ENCODE data around the gene FCAMR.

Gene FCAMR

DNA sequence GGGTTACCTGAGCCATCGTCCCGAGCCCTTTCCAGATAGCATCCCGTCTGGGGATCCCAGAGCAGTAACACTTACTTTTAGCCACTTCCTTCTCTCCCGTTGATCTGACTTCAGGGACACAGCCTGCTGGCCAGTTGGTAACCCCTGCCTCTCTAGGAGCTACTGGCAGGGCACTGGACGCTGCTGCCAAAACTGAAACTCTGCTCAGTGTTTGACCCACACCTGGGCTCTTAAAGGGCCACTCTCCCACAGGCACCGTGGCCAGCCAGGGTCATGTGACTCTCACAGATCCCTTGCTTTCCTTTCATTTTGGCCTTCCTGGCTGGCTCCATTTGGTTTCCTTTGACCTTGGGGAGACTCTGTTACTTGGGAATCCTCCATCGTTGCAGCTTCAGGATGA lies 24.0 kb downstream of the FCAMR start, which contains the start of gene PIGR:
PIGR (minus strand) TSS at position 206 of the 400 bp plus-strand sequence. CDS start 5,935 bp downstream, outside the sequence.
- TF ChIP-seq, protein P1, sequence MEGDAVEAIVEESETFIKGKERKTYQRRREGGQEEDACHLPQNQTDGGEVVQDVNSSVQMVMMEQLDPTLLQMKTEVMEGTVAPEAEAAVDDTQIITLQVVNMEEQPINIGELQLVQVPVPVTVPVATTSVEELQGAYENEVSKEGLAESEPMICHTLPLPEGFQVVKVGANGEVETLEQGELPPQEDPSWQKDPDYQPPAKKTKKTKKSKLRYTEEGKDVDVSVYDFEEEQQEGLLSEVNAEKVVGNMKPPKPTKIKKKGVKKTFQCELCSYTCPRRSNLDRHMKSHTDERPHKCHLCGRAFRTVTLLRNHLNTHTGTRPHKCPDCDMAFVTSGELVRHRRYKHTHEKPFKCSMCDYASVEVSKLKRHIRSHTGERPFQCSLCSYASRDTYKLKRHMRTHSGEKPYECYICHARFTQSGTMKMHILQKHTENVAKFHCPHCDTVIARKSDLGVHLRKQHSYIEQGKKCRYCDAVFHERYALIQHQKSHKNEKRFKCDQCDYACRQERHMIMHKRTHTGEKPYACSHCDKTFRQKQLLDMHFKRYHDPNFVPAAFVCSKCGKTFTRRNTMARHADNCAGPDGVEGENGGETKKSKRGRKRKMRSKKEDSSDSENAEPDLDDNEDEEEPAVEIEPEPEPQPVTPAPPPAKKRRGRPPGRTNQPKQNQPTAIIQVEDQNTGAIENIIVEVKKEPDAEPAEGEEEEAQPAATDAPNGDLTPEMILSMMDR (IDR thresholded peaks at IDR 0.05; ENCODE audit: poor library complexity, severe bottlenecking): no peak
- Histone ChIP-seq H3K4me1 (ENCODE audit: insufficient read depth, poor library complexity, severe bottlenecking) (no peaks in the 10 kb centered on the region), H3K27me3 (ENCODE audit: insufficient read depth, poor library complexity, severe bottlenecking) (no peaks in the 10 kb centered on the region), H3K27ac (ENCODE audit: poor library complexity, severe bottlenecking) (no peak within 1 kb of the TSS), H3K9me3 (ENCODE audit: severe bottlenecking) (no peaks in the 10 kb centered on the region), H3K36me3 (ENCODE audit: low read depth) (no peaks in the 10 kb centered on the region), H3K4me3 (ENCODE audit: severe bottlenecking) (no peak within 1 kb of the TSS)
- ATAC-seq (ENCODE audit: low read depth) (no peak), DNase-seq (ENCODE audit: low spot score) (no peak)

GRCh38 chr1:206945779-206946178 lies 24.5 kb downstream of the FCAMR start:
- ATAC-seq (ENCODE audit: low read depth) (no peak), DNase-seq (ENCODE audit: low spot score) (no peak)
- Histone ChIP-seq H3K9me3 (ENCODE audit: severe bottlenecking) (no peaks in the 10 kb centered on the region), H3K4me3 (ENCODE audit: severe bottlenecking) (no peak overlapping the region), H3K27me3 (ENCODE audit: insufficient read depth, poor library complexity, severe bottlenecking) (no peaks in the 10 kb centered on the region), H3K27ac (ENCODE audit: poor library complexity, severe bottlenecking) (no peak overlapping the region), H3K36me3 (ENCODE audit: low read depth) (no peaks in the 10 kb centered on the region), H3K4me1 (ENCODE audit: insufficient read depth, poor library complexity, severe bottlenecking) (no peaks in the 10 kb centered on the region)
- TF ChIP-seq, protein P1 (IDR thresholded peaks at IDR 0.05; ENCODE audit: poor library complexity, severe bottlenecking): no peak

DNA sequence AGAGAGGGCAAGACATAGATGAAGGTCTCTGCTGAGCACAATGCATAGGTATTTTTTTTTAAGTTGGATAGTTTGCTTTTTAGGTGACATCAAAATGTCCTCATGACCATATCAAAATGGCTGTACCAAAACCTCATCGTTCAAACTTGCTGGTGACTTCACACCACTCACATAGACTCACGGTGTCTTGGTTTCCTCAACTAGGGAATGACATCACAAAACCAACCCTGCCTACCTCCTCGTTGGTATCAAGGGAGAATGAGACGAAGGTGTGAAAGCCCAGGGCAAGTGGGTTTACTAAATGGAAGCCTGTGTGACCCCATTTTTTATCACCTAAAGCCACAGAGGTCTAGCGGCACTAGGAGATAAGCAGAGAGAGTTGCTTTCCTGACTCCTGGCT lies 25.6 kb downstream of the FCAMR start:
- no peaks in the 10 kb centered on the region for H3K27me3 ChIP-seq (ENCODE audit: insufficient read depth, poor library complexity, severe bottlenecking)
- ATAC-seq (ENCODE audit: low read depth) (no peak), DNase-seq (ENCODE audit: low spot score) (no peak)
- no peaks in the 10 kb centered on the region for H3K4me1 ChIP-seq (ENCODE audit: insufficient read depth, poor library complexity, severe bottlenecking)
- H3K27ac ChIP-seq (ENCODE audit: poor library complexity, severe bottlenecking): no peak overlapping the region
- H3K9me3 ChIP-seq (ENCODE audit: severe bottlenecking): no peaks in the 10 kb centered on the region
- TF ChIP-seq, protein P1 (IDR thresholded peaks at IDR 0.05; ENCODE audit: poor library complexity, severe bottlenecking): no peak
- H3K4me3 ChIP-seq (ENCODE audit: severe bottlenecking): no peak overlapping the region
- H3K36me3 ChIP-seq (ENCODE audit: low read depth): no peaks in the 10 kb centered on the region

DNA sequence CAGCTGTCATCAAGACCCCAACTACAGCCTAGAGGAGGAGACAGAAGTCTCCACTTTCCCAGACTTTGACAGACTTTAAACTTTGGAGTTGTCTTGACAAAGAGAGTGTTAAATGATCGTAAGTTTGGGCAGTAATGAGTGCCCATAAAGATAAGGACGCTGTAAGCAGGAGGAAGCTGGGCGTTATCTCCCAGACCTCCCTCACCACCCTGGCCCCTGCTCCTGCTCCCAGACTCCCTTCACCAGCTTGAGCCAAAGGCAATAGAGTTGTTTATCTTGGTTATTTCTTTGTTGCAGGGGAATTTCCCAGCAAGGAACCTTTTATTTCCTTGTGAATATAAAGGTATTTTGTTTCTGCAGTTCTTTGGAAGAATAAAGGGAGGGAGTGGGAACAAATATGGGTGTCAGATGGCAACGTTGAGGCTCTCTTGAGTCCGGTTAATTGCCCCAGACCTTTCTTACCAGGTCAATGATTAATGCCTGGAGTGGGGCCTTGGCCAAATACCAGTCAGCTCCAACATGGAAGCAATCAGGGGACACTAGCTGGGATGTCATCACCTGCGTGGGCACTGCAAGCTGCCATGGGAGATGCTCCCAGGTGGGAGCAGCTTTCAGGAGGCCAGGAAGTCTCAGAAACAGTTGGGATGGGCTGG lies 28.4 kb downstream of the FCAMR start:
- no peaks in the 10 kb centered on the region for H3K36me3 ChIP-seq (ENCODE audit: low read depth)
- no peak for DNase-seq (ENCODE audit: low spot score)
- H3K9me3 ChIP-seq (ENCODE audit: severe bottlenecking): no peaks in the 10 kb centered on the region
- no peak overlapping the region for H3K4me3 ChIP-seq (ENCODE audit: severe bottlenecking)
- no peaks in the 10 kb centered on the region for H3K4me1 ChIP-seq (ENCODE audit: insufficient read depth, poor library complexity, severe bottlenecking)
- no peak for ATAC-seq (ENCODE audit: low read depth)
- H3K27ac ChIP-seq (ENCODE audit: poor library complexity, severe bottlenecking): no peak overlapping the region
- TF ChIP-seq, protein P1 (IDR thresholded peaks at IDR 0.05; ENCODE audit: poor library complexity, severe bottlenecking): no peak
- no peaks in the 10 kb centered on the region for H3K27me3 ChIP-seq (ENCODE audit: insufficient read depth, poor library complexity, severe bottlenecking)

GRCh38 chr1:206940588-206940936 lies 29.7 kb downstream of the FCAMR start:
- TF ChIP-seq, protein P1 (IDR thresholded peaks at IDR 0.05; ENCODE audit: poor library complexity, severe bottlenecking): no peak
- Histone ChIP-seq H3K4me1 (ENCODE audit: insufficient read depth, poor library complexity, severe bottlenecking) (no peaks in the 10 kb centered on the region), H3K27me3 (ENCODE audit: insufficient read depth, poor library complexity, severe bottlenecking) (no peaks in the 10 kb centered on the region), H3K9me3 (ENCODE audit: severe bottlenecking) (no peaks in the 10 kb centered on the region), H3K27ac (ENCODE audit: poor library complexity, severe bottlenecking) (no peak overlapping the region), H3K36me3 (ENCODE audit: low read depth) (no peaks in the 10 kb centered on the region), H3K4me3 (ENCODE audit: severe bottlenecking) (no peak overlapping the region)
- DNase-seq (ENCODE audit: low spot score): no peak
- no peak for ATAC-seq (ENCODE audit: low read depth)
